GM21447 (cell line): Measurements from ENCODE around the gene GPR37.

ENCODE experiments used
- ATAC-seq: cut with Tn5 transposase; IDR thresholded peaks from one replicate; pipeline ENCODE4 v1.9.1; 2021; ENCODE audit not compliant: unreplicated experiment

Gene GPR37

GRCh38 chr7:124765401-124766352 is at the start of gene GPR37:
Gene GPR37 (minus strand): TSS chr7:124765792. CDS start chr7:124764976, 816 bp downstream.
- ATAC-seq, result peak; percentile 60

- no peak for ATAC-seq
Measured at GRCh38 chr7:124813994-124814798, 48.6 kb upstream of the GPR37 start.

DNA sequence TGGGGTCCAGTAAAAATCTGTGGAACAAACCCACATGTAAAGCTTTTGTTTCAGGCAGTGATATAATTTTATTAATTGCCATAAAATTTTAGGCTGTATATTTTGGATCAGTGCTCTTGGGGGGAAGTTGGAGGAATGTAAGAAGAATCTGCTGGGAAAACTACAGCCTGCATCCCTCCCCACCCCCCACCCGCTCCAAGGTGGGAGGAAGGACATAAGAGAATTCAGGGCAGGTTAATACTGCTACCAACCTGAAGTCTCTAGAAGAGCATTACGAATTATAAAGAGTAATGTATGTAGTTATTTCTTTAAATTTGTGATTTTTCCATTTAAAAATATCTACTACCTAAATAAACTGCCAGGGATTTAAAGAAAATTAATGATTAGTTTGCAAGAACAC is 47.2 kb upstream of the GPR37 start:
- ATAC-seq, result no peak

- no peak for ATAC-seq
Measured at GRCh38 chr7:124811341-124811740, 45.7 kb upstream of the GPR37 start.

- ATAC-seq, result no peak
Measured at GRCh38 chr7:124810605-124811004, 45.0 kb upstream of the GPR37 start.

GRCh38 chr7:124808206-124808605 is 42.6 kb upstream of the GPR37 start:
- ATAC-seq, result no peak

GRCh38 chr7:124801330-124801895 is 35.8 kb upstream of the GPR37 start:
- no peak for ATAC-seq

DNA sequence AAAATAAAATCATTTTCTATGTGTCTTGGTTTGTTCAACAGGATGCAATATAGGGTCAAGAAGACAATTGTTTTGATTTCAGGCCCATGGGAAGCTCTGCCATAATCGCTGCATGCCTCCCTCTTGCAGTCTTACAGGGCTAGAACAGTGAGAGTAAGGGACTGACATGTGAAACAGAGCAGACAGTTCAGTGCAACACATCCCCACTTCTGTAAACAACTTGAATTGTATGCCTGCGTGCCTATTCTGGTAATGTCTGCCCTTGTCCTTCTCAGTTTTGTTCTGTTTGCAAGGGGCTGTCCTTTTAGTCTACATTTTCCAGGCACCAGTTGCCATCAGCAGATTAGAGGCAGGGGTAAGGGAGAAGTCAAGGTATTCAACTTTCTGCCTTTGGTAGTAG is 34.8 kb upstream of the GPR37 start:
- no peak for ATAC-seq

DNA sequence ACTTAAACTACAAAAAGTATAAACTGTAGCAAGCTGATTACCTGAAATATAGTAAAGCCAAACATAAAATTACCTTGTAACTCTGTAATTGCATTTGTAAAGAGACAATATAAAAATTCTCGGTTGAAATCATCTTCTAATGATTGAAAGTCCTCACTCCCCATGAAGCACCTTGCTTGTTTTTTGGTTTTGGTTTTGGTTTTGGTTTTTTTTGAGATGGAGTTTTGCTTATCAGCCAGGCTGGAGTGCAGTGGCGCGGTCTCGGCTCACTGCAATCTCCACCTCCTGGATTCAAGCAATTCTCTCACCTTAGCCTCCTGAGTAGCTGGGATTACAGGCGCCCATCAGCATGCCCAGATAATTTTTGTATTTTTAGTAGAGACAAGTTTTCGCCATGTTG is 33.9 kb upstream of the GPR37 start:
- ATAC-seq, result no peak

DNA sequence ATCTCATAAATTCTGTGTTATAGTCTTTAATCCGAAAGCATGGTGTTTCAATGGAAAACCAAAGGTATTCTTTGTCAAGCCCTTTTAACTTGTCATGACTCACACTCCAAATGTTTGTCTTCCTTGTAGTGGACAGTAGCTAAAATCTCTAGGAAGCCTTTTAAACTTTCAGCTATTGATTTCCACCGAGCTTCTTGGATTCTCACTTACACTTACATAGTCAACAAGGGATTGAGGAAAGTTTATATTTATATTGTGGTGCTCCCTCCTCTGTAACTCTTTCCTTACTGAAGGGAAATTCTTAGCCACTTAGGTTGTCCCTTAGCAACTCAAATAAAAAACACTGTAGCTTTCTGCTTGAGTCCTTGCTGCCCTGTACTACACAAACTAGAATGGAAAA is 31.2 kb upstream of the GPR37 start:
- ATAC-seq, result no peak

- no peak for ATAC-seq
Measured at GRCh38 chr7:124792696-124793095, 27.1 kb upstream of the GPR37 start.

- no peak for ATAC-seq
Measured at GRCh38 chr7:124792002-124792401, 26.4 kb upstream of the GPR37 start.

- no peak for ATAC-seq
Measured at GRCh38 chr7:124791426-124791825, 25.8 kb upstream of the GPR37 start.

DNA sequence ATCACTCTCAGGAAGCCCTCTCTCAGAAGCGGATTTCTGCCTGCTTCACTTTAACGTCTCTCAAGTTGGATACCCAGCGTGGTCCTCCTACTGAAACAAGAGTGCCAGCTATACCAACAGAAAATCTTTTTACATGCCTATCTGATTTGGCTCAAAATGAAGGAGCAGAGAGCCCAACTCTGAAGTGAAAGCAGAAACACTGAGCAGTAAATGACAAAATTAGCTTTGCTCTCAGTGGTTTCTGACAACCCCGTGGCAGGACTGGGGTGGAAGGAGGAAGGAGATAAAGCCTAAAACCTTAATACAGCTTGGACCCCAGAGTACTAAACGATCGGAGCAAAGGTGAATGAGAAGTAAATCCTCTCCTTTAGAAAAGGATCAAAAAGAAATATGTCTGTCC is 25.1 kb upstream of the GPR37 start:
- no peak for ATAC-seq

- no peak for ATAC-seq
Measured at GRCh38 chr7:124785994-124786393, 20.4 kb upstream of the GPR37 start.

DNA sequence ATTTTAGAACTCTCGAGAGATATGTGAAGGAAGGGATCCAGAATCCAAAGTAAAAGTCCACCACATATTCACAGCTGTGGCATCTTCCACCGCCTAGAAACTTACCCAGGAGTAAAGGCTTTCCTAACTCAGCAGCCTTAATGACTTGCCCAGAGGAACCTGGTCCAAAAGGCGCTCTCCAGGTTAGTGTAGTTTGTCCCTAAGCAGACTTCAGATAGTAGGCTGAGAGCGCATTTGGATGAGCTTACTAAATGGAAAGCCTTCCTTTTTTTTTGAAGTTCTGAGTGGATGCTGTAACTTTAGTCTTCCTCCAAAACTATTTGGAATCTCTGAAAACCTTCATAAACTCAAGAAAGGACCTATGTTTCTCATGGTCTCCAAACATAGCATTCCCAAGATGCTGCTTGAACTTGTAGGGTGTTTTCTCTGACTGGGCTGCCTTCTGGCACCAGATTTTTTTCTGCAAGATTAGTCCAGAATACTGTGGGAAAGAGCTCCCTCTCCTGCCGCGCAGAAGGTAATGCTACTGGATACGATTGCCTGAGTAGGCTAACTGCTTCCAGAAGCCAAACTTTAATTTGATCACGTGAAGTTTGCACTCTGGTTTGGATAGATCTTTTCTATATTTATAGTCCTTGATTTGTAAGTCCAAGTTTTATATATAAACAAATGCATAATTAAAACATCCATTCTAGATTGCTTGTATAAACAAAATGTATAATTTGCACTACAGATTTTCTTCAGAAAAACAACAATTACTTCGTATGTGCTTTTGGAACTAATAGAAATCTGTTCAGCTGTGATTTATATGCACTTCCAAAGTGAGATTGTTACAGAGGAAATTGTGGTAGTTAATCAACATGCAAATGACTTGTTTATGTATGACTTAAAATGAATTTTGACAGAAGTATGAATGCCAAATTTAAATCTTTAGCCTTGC is 19.6 kb upstream of the GPR37 start:
- no peak for ATAC-seq

DNA sequence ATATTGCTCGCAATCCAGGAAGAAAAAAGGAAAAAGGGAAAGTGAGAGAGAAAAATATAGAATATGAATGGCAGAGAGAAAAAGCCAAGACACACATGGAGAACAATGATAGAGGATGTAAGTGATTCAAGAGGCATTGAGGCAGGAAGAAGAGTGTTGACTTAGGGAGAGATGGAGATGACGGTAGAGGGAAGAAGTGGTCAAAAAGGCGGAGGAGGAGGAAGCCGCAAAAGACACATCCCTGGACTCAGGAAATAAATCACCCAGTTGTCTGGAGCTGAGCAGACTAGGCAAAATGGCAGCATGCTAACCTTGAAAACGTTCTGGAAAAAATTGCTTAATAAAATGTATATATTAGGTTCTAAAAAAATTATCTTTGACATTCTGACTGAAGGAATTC is 17.7 kb upstream of the GPR37 start:
- no peak for ATAC-seq

DNA sequence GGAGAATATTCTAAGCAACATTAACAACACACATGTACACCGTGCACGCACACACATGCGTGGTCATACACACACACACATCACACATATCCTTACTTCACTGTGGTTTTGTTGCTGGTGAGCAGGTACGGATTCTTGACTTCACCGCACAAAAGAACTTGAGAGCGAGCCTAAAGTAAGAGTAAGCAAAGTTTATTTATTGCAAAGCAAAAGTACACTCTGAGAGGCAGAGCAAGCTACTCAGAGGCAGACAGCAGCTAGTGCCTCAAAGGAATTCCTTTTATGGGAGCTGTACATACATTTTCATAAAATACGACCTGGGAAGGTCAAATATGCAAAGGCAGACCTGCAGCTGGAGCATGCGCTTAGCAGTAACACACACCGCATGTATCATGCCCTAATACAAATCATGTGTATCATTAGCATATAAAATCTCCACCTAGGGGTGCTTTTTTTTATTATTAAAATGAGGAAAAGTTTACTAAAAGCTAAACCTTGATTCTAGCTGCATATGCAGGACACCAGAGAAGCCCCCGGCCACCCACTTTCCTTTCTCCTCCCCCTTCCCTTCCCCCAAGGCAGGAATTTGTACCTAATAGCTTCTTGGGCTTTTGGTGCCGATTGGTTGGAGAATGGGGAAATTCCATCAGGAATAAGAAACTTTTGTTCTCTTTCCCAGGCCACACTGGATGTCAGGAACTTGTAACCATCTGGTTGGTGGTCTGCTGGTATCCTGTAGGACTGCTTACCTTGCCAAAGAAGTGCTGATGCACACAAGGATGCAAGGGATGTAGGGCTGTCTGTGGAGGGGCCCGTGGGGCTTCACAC is 16.5 kb upstream of the GPR37 start:
- no peak for ATAC-seq

GRCh38 chr7:124781418-124781817 is 15.8 kb upstream of the GPR37 start:
- ATAC-seq, result no peak

DNA sequence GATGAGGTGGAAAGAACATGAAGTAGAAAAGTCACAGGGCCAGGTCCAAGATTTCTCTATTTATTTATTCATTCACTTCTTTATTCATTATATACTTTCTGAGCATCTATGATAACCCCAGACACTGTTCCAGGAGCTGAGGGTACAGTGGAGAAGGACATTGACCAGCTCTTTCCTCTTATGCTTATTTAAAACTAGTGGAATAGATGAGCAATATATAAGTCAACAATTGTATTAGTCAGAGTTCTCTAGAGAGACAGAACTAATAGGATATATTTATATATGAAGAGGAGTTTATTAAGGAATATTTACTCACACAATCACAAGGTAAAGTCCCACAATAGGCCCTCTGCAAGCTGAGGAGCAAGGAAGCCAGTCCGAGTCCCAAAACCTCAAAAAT is 15.0 kb upstream of the GPR37 start:
- ATAC-seq, result no peak
